Measurements from ENCODE around the gene CELSR3.
A peak's percentile ranks its signal among the peaks of the same experiment; 100 is the strongest.

The CELSR3 gene

DNA sequence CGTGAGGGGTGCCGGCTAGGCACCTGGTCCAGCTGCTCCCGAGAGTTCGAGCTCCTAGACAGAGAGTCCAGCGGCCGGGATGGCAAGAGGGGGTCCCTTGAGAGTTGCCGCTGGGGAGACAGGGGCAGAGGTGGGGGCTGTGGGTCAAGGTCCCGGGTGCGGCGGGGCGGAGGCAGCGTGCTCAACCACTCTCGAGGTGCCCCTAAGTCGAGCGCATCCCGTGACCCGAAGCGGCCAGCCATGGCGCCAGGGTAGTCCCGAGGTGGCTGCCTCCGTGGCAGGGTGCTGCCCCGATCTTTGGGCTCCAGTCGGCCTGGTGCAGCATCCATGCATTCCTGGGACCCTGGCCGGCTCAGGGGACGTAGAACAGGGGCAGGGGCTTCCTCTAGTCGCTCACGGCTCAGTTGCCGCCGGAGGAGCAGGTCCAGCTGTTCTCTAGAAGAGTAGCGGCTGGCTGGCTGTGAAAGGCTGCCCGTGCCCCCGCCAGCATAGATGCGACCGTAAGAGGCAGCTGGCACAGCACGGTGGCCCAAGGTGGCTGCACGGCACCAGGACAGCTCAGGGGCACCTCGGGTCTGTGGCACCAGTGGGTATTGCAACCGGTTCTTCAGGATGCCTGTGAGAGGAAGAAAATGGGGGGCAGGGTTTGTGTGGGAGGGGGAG, 22.6 kb downstream of the CELSR3 start:
- Mint-ChIP-seq H3K36me3 (ENCODE audit: low read depth) (peaks cover 4% of the 10 kb centered on the region), H3K4me1 (peaks cover 16% of the 10 kb centered on the region), H3K9me3 (no peaks in the 10 kb centered on the region), H3K4me3 (no peak overlapping the region), H3K27ac (no peak overlapping the region), H3K27me3 (ENCODE audit: low read depth) (peaks cover 3% of the 10 kb centered on the region)
- TF ChIP-seq, protein P1, sequence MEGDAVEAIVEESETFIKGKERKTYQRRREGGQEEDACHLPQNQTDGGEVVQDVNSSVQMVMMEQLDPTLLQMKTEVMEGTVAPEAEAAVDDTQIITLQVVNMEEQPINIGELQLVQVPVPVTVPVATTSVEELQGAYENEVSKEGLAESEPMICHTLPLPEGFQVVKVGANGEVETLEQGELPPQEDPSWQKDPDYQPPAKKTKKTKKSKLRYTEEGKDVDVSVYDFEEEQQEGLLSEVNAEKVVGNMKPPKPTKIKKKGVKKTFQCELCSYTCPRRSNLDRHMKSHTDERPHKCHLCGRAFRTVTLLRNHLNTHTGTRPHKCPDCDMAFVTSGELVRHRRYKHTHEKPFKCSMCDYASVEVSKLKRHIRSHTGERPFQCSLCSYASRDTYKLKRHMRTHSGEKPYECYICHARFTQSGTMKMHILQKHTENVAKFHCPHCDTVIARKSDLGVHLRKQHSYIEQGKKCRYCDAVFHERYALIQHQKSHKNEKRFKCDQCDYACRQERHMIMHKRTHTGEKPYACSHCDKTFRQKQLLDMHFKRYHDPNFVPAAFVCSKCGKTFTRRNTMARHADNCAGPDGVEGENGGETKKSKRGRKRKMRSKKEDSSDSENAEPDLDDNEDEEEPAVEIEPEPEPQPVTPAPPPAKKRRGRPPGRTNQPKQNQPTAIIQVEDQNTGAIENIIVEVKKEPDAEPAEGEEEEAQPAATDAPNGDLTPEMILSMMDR (IDR thresholded peaks at IDR 0.05; ENCODE audit: unreplicated experiment in 3 of 3): no peak

DNA sequence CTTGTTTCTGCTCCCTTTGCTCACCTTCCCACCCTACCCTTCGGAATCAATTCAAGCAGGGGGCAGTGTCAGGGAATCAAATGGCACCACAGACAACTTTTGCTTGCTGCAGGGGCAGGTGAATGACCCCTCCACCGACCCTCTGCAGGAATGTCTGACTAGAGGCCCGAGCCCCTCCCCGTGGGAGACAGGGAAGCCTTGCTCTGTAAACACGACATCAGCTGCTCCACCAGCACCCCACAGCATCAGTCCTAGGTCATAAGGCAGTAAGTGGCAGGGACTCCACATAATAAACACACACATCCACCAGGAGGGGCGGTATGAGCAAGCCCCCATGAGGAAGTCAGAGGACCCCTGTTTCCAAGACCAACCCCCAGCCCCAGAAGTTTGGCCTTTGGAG, 25.4 kb downstream of the CELSR3 start:
- no peaks in the 10 kb centered on the region for H3K36me3 Mint-ChIP-seq (ENCODE audit: low read depth)

DNA sequence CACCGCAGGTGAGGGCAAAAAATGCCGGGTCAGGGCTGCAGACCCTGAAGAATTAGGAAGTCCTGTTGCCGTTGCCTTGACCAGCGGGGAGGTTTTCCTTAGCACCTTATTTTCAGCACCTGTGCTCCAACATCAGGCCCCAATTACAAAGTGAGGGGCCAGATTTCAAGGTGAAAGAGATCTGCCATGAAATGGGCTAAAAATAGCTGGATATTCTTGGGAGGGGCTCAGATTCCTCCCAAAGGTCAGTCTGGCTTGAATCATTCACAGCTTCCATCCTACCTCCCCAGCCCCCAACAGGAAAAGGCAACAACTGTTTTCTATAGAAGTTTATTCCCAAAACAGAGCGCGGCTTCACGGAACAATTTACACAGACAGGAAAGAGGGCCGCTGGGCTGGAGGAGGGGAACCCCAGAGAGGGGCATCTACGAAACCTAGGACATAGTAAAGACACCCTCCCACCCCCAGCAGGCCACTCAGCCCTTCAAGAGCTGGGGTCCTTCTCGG, 26.5 kb downstream of the CELSR3 start:
- Mint-ChIP-seq H3K27ac (peak overlapping the region in 2 of 3 experiments; percentile 57 to 73), H3K4me3 (peak overlapping the region; percentile 88 to 89 (median 88)), H3K4me1 (peaks cover 16% of the 10 kb centered on the region), H3K9me3 (no peaks in the 10 kb centered on the region), H3K36me3 (ENCODE audit: low read depth) (peaks cover 3% of the 10 kb centered on the region), H3K27me3 (ENCODE audit: low read depth) (no peaks in the 10 kb centered on the region)
- TF ChIP-seq, protein P1 (IDR thresholded peaks at IDR 0.05; ENCODE audit: unreplicated experiment in 3 of 3): no peak

More for the DNA sequence above, 25.4 kb downstream of the CELSR3 start:
- Mint-ChIP-seq H3K4me3 (peak overlapping the region; percentile 57 to 69 (median 67)), H3K9me3 (no peaks in the 10 kb centered on the region), H3K27me3 (ENCODE audit: low read depth) (no peaks in the 10 kb centered on the region), H3K4me1 (peaks cover 16% of the 10 kb centered on the region), H3K27ac (no peak overlapping the region)
- TF ChIP-seq, protein P1 (IDR thresholded peaks at IDR 0.05; ENCODE audit: unreplicated experiment in 3 of 3): no peak

DNA sequence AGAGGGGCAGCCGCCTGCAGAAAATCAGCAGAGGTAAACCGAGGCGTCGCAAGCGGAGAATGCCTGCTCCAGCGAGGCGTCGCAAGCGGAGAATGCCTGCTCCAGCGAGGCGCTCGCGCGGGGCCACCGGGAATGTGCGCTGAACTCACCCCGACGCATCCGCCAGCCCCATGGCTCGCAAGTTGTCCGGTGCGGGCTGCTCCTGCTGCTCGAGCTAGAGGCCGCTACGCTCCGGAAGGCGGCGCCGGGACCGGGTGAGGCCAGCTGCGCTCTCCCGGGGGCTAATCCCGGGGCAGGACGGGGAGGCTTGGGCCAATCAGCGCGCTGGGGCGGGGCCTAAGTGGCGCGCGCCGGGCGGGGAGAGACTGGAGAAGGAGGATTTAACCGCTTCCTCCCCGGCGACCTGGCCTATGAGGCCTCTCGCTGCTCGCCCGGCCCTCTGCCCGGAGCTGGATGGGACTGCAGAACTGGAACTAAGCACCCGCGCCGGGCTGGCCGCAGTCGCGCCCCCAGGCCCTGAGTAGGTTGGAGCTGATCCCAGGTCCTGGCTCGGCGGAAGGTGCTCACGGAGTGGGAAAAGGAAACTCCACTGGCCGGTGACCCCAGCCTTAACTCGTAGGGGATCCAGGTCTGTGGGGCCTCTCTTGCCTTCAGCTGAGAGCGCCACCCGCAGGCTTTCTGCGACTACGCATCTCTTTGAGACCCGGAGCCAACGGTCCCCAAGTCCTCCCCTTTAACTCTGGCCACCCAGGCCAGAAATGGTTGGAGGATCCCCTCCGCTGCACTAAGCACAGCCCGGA, 27.3 kb downstream of the CELSR3 start, which contains the start of gene SLC26A6:
Gene SLC26A6, minus strand, starts transcription at position 240 of the 800 bp plus-strand sequence. Its CDS starts 68 bp downstream, at position 172.
- Mint-ChIP-seq H3K9me3 (no peaks in the 10 kb centered on the region), H3K4me1 (peaks cover 16% of the 10 kb centered on the region), H3K27ac (peak within 1 kb of the TSS; percentile 51 to 85 (median 81)), H3K27me3 (ENCODE audit: low read depth) (no peaks in the 10 kb centered on the region), H3K4me3 (peak within 1 kb of the TSS; percentile 88 to 89 (median 88)), H3K36me3 (ENCODE audit: low read depth) (peaks cover 3% of the 10 kb centered on the region)
- TF ChIP-seq, protein P1 (IDR thresholded peaks at IDR 0.05; ENCODE audit: unreplicated experiment in 3 of 3): peak; percentile 26 to 54 (median 45)

DNA sequence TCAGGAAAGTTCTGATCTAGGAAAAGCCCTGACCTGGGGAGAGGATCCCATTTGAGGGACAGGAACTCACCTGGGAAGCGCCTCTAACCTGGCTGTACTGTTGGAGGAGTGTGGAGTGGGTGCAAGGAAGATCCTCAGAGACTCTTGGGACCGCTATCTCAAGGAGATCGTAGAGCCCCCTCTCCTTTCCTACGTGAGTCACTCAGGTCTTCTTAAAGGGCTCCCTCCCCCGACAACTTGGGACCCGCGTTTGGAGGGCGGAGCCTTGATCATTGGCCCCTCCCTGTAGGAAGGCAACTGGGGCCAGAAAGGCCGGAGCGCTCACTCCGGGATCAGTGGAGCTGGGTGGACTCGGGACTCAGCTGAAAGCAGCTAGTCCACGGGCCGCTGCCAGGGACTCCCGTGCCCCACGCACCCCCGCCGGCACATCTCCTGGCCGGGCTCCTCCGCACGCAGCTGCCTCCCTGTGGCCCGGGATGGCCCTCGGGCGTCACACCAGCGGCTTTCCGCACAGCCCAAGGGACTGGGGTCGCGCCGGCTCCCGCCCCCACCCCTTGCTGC, 27.9 kb downstream of the CELSR3 start:
- H3K9me3 Mint-ChIP-seq: no peaks in the 10 kb centered on the region
- TF ChIP-seq, protein P1 (IDR thresholded peaks at IDR 0.05; ENCODE audit: unreplicated experiment in 3 of 3): no peak
- H3K4me3 Mint-ChIP-seq: peak overlapping the region; percentile 88 to 89 (median 88)
- H3K27ac Mint-ChIP-seq: peak overlapping the region in 1 of 3 experiments; percentile 30
- H3K36me3 Mint-ChIP-seq (ENCODE audit: low read depth): peaks cover 3% of the 10 kb centered on the region
- H3K4me1 Mint-ChIP-seq: peaks cover 16% of the 10 kb centered on the region
- H3K27me3 Mint-ChIP-seq (ENCODE audit: low read depth): no peaks in the 10 kb centered on the region

All from nephron (organoid).